KG1 (cell line): Measurements from ENCODE around the gene EXOC4.
"Not testable (repeated sequence)": the region's sequence is repeated elsewhere in the genome, so short reads cannot be mapped to it uniquely, and the experiment has no call there.

Experiments
- DNase-seq: peaks from one replicate; lab custom pipeline; 2025; lab: John Stamatoyannopoulos, UW

Gene EXOC4

GRCh38 chr7:133871757-133872156, 618.9 kb downstream of the EXOC4 start:
- no peak for DNase-seq

- DNase-seq, result no peak
These were observed 620.3 kb downstream of the EXOC4 start for GRCh38 chr7:133873187-133873586.

- no peak for DNase-seq
These were observed 620.8 kb downstream of the EXOC4 start for GRCh38 chr7:133873631-133874030.

GRCh38 chr7:133883591-133883990, 630.7 kb downstream of the EXOC4 start:
- no peak for DNase-seq

- DNase-seq, result no peak
These were observed 632.3 kb downstream of the EXOC4 start for GRCh38 chr7:133885213-133885612.

- DNase-seq, result no peak
These were observed 633.2 kb downstream of the EXOC4 start for GRCh38 chr7:133886086-133886485.

- DNase-seq, result no peak
These were observed 633.9 kb downstream of the EXOC4 start for GRCh38 chr7:133886797-133887196.

- no peak for DNase-seq
These were observed 634.6 kb downstream of the EXOC4 start for GRCh38 chr7:133887459-133887858.

GRCh38 chr7:133888061-133888930, 635.4 kb downstream of the EXOC4 start:
- no peak for DNase-seq

- no peak for DNase-seq
These were observed 651.9 kb downstream of the EXOC4 start for GRCh38 chr7:133904776-133905175.

- not testable (repeated sequence) for DNase-seq
These were observed 653.7 kb downstream of the EXOC4 start for GRCh38 chr7:133906553-133906952.

GRCh38 chr7:133910761-133911160, 657.9 kb downstream of the EXOC4 start:
- no peak for DNase-seq

GRCh38 chr7:133911724-133912123, 658.8 kb downstream of the EXOC4 start:
- DNase-seq, result no peak

- DNase-seq, result no peak
These were observed 660.2 kb downstream of the EXOC4 start for GRCh38 chr7:133912916-133913697.

- no peak for DNase-seq
These were observed 663.7 kb downstream of the EXOC4 start for GRCh38 chr7:133916621-133917020.

- no peak for DNase-seq
These were observed 666.9 kb downstream of the EXOC4 start for GRCh38 chr7:133919810-133920209.

GRCh38 chr7:133921635-133922182, 668.8 kb downstream of the EXOC4 start:
- DNase-seq, result no peak

- no peak for DNase-seq
These were observed 671.1 kb downstream of the EXOC4 start for GRCh38 chr7:133923974-133924373.

GRCh38 chr7:133931053-133931452, 678.2 kb downstream of the EXOC4 start:
- no peak for DNase-seq

GRCh38 chr7:133932591-133932990, 679.7 kb downstream of the EXOC4 start:
- no peak for DNase-seq

GRCh38 chr7:133934262-133934976, 681.5 kb downstream of the EXOC4 start:
- no peak for DNase-seq

GRCh38 chr7:133934977-133935330, 682.1 kb downstream of the EXOC4 start:
- no peak for DNase-seq
